CD4-positive, alpha-beta T cell treated with Interleukin-15 for 4 hours (primary cell): ENCODE results near the gene SH3RF1.
"Not testable (repeated sequence)": the region's sequence is repeated elsewhere in the genome, so short reads cannot be mapped to it uniquely, and the experiment has no call there.

Source experiments
- DNase-seq: peaks from one replicate; pipeline ENCODE4 v3.0.0-alpha.2; 2020; ENCODE audit warnings: low spot score

Gene SH3RF1

GRCh38 chr4:169200361-169201030, 70.3 kb downstream of the SH3RF1 start:
- no peak for DNase-seq

DNA sequence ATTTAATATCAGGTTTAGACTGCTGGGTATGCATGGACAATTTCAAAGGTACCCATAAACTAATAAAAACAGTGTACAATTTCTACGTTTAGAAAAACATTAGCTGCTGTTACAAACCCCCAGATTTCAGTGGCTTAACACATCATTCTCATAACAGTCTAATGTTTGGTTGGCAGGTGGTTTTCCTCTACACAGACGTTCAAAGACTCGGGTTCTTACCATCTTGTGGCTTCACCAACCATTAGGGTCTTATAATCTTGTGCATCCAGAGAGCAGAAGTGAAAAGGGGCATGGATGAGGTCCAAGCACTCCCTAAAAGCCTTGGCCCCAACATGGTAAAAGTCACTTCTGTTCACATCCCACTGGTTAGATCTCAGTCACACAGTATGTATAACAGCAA, 71.6 kb downstream of the SH3RF1 start:
- no peak for DNase-seq

DNA sequence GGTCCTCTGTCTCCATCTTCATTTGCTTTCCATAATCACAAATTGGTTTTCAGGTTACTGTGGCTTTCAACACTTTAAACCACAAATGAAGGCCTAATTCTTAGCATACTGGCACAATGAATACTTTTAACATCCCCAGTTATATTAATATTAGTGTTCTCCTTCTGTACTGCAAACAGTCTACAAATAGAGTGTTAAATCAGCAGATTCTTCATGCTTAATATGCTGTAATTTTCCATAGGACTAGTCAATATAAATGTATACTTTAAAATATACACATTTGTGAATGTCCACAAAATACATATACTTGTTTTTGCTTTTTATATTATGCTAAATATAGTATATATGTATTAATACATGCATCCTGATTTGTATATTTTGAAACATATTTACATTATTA, 72.6 kb downstream of the SH3RF1 start:
- no peak for DNase-seq

DNA sequence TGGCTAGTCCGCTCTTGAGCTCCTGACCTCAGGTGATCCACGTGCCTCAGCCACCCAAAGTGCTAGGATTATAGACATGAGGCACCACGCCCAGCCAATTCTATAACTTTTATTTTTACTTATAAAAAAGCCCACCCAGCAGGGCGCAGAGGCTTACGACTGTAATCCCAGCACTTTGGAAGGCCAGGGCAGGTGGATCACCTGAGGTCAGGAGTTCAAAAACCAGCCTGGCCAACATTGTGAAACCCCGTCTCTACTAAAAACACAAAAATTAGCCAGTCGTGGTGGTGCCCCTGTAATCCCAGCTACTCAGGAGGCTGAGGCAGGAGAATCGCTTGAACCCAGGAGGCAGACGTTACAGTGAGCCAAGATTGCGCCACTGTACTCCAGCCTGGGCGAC, 73.5 kb downstream of the SH3RF1 start:
- not testable (repeated sequence) for DNase-seq

GRCh38 chr4:169195032-169195431, 75.7 kb downstream of the SH3RF1 start:
- DNase-seq: no peak

- DNase-seq: not testable (repeated sequence)
Measured at GRCh38 chr4:169189968-169190367, 80.8 kb downstream of the SH3RF1 start.

DNA sequence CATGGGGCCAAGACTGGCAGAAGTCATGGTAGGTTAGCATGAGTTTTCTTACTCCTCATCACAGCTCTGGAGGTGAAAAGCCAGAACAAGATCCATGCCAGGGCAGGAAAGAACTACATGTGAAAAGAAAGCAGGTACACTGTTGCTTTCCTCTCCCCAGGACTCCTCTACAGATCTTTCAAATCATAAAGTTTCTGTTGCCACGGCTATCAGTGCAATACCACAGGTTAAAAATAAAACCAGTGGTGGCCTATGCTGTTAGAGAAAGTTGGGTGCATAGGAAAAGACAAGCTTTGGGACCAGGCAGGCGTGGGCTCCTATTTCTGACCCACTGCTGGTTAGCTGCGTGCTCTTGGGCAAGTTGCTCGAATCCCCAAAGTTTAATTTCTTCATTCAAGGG, 81.4 kb downstream of the SH3RF1 start:
- DNase-seq: no peak

DNA sequence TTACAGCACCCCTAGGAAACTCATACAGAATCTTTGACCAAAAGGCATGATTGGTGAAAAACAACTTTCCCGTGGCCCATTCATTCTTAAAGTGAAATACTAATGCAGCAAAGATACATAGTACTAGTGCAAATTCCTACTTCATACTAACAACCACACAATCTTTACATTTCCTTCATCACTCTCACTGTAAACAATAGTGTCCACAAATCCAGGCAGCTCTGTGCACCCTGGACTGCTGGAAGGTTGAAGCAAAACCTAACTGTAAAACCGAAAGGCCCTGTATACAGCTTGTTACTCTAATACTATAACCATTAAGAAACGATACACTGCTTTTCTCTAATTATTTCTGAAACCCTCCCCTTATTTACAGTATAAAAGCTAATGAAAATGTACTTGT, 82.6 kb downstream of the SH3RF1 start:
- no peak for DNase-seq

DNA sequence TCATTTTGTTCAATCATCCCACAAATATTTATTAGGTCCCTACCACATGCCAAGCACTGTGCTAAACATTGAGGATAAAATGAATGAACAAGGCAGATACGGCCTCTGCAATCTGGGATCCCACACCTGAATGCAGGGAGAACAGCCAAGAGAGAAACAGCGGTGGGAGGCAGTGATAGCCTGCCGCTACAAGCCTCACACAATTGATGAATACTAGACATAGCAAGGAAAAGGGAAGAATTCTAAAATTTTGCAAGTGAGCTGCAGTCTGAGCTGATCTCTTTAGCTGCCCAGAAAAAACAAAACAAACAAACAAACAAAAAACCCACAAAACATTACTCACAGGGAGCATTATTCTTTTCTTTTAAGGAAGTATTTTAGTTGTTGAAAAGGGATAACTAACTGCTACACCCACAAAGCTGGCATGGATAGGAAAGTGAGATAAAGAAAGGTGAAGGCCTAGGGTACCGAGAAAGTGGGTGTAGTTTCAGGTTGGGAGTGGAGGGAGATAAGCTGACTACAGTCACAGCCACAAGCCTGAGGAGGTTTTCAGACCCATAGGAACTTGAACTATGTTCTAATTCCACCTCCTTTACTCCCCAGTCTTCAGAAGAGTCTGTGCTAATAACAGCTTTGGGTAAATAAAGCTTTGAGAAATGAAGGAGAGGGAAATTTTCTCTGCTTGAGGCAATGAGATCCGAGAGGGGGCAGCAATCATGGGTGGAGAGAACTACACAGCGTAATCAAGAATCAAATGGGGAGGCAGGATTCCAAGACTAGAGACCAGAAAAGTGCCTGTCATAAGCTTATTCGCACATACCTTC, 85.4 kb downstream of the SH3RF1 start:
- no peak for DNase-seq

- no peak for DNase-seq
Measured at GRCh38 chr4:169184686-169185085, 86.1 kb downstream of the SH3RF1 start.

DNA sequence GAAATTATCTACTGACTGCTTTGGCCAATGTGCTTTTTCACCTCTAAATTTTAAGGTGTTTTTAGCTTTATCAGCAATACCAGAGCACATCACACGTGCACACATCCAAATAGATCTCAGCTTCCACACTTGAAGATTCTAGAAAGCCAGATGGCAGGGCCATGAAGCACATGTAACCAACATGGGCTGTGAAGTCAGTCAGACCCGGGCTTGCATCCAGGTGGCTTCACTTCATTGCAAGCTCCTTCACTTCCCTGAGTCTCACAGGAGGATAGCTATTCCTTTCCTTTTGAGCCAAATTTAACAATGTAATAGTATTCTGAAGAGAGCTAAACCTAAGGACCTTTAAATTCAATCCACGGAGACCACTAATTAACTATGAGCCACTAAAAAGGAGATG, 86.5 kb downstream of the SH3RF1 start:
- DNase-seq: no peak

DNA sequence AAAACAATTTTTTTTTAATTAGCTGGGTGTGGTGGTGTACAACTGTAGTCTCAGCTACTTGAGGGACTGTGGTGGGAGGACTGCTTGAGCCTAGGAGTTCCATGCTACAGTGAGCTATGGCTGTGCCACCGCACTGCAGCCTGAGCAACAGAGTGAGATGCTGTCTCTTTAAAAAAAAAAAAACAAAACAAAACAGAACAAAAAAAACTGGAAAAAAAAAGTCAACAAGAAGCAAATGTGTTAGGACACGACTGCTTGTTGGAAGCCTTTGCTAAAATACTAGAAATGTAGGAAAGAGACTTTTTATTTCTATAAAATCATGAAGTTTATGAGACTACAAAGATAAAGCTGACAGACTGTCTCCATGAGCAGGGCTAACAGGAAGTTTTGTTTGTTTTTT, 87.2 kb downstream of the SH3RF1 start:
- no peak for DNase-seq

DNA sequence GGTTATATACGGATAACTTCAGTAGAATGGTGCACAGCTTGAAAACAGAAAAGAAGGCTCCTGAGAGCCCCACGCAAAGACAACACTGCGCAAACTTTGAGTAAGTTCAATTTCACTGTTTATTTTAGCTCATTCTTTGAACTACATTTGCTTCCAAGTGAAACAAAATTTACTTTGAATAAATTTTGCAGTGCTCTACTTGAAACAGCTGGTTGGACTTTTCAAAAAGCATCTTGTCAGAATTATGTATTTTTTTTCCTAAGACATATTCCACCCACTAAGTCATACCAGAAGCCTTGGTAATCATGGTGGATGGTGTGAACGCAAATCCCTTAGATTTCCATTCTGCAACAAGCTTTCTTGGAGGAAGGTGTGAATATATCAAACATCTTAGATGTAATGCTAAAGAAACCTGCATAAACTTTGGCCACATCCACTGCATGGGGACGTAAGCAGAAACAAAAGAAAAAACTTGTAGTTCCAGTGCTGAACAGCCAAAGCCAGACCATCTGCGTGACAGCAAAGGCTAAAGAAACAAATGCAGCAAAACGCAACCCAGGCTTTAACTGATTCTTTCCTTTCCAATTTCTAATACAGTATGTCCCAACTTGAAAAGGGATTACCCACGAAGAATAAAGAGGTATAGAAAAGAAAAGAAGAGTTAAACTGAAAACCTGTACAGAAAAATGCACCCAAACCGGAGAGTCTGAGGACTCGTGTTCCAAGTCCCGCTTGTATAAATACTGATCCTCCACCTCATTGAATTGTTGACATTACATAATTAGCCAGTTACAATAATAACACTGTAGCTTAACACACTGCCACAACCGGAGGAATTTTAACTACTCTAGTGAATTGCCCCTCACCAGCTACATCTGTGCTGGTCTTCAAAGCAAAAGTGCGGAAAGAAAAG, 90.9 kb downstream of the SH3RF1 start:
- no peak for DNase-seq

DNA sequence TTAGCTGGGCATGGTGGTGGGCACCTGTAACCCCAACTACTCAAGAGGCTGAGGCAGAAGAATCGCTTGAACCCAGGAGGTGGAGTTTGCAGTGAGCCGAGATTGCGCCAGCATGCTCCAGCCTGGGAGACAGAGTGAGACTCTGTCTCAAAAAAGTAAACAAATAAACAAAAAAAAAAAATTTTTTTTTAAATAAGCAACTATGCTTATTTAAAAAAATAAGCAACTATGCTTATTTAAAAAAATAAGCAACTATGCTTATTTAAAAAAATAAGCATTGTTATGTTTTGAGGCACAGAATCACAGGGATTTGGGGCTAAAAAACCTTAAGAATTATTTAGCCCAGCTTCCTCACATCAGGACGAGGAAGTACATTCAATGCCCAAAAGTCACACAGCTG, 92.7 kb downstream of the SH3RF1 start:
- DNase-seq: not testable (repeated sequence)

GRCh38 chr4:169175476-169175875, 95.3 kb downstream of the SH3RF1 start:
- no peak for DNase-seq

DNA sequence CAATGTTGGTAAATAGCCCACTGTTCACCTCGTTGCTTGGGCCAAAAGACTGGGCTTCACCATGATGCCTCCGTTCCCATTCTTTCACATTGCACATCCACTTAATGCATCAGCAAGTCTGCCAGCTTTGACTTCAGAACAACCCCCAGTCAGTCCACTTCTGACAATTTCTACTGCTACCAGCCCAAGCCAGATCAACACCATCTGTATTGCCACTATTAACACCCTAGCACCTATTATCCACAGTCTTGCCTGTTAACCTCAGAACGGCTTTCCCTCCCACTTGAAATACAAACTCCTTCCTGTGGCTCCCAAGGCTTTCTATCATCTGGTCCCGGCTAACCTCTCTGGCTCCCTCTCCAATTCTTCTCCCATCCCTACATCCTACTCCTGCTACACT, 95.7 kb downstream of the SH3RF1 start:
- DNase-seq: no peak

DNA sequence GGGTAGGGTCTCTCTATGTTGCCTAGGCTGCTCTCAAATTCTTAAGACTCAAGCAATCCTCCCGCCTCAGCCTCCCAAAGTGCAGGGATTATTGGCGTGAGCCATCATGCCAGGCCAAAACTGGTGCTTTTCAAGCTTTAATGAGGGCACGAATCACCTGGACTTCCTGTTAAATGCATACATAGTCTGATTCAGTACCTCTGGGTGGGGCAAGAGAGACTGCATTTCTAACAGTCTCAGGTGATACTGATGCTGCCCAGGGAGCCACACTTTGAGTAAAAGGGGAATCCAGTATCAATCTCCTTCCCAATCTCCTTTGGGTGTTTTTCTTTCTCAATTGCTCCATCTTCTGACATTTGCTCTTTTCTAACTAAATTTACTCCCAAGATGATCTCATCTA, 96.5 kb downstream of the SH3RF1 start:
- DNase-seq: no peak

GRCh38 chr4:169167957-169168858, 102.5 kb downstream of the SH3RF1 start:
- DNase-seq: no peak

- DNase-seq: no peak
Measured at GRCh38 chr4:169164669-169165415, 105.9 kb downstream of the SH3RF1 start.

DNA sequence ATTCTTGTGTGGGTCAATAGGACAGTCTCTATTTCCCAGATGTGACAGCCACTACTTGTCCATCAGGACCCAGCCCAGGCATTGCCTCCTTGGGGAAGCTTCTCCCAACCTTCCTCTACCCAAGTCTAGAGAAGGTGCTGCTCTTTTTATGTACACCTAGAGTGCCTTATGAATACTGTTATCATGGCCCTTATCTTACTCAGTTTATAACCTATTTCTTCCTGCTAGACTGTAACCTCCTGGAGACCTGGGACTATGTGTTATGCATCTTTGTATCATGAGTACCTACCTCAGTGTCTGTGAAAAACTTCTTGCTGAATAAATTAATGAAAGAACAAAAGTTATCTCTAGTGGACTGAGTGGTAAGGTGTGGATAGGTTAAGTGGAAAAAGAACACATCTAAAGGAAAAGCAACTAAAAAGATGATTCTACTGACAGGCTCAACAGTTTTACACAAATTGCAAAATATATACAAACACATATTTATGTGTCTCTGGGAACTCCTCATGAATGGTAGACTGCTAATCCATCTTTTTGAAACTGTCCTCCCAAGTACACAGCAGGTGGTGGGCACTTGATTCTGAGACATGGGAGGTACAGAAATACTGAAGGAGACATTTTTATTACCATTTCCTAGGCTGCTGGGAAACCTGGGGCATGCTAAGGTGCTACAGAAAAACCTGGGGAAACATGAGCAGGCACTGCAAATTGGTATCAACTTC, 106.6 kb downstream of the SH3RF1 start:
- no peak for DNase-seq
